K562 (cell line): ENCODE measurements around the gene PCCB.

Source experiments
- CEBPB ChIP-seq: fragments of 450-650 bp; IDR thresholded peaks from 2 replicates; pipeline ENCODE4 v1.6.1; 2016; ENCODE audit warnings: missing genetic modification characterization, missing compliant biosample characterization
- CTCF ChIP-seq, 3 experiments: IDR thresholded peaks in 2 of 3; conservative IDR thresholded peaks in 1 of 3; 2 replicates each; pipeline ENCODE4 v1.5.1; 2011 to 2012; ENCODE audit warnings: low read length in 3 of 3, mild to moderate bottlenecking in 3 of 3, control low read depth in 2 of 3, improper control_type of control experiment in 1 of 3, inconsistent platforms in 1 of 3, low read depth in 1 of 3, mixed read lengths in 1 of 3, moderate library complexity in 1 of 3; ENCODE audit not compliant: insufficient read depth in 2 of 3
- EZH2 ChIP-seq: IDR thresholded peaks from 2 replicates; pipeline ENCODE4 v1.6.1; 2012; ENCODE audit warnings: low read depth, mild to moderate bottlenecking, inconsistent platforms, low read length, borderline replicate concordance
- POLR2A ChIP-seq: fragments of 450-650 bp; conservative IDR thresholded peaks from 2 replicates; pipeline ENCODE4 v1.6.1; 2016

- no peak for TF ChIP-seq EZH2
- TF ChIP-seq CTCF (IDR thresholded peaks at IDR 0.05 in 2 of 3, conservative IDR thresholded peaks at IDR 0.05 in 1 of 3; ENCODE audit: insufficient read depth in 2 of 3, low read depth in 1 of 3, low read length in 3 of 3), result no peak
- no peak for TF ChIP-seq CEBPB (tag)
- no peak for TF ChIP-seq POLR2A
Observed at GRCh38 chr3:136377508-136377907, 127.4 kb downstream of the PCCB start.
